K562 (cell line): ENCODE data around the gene ZBTB46. TPM values are rescaled to one million over a fixed set of nuclear protein-coding genes. Genes with fewer than 3 reads are reported as not detected.

Experiments used
- ATAC-seq: fragments of 200-7000 bp; cut with Tn5 transposase; 3 replicates; pipeline ENCODE4 v1.9.1; 2020; ENCODE audit warnings: moderate library complexity
- BruUV-seq: library from RNA; stranded (reverse); fragments of 400-500 nt; replicated peaks from 2 replicates; lab custom pipeline; 2021; lab: Mats Ljungman, UMichigan
- CTCF ChIA-PET: fragments of 300-600 bp; formaldehyde crosslinking; extraction: SDS; loops from one replicate; lab custom pipeline; 2021; ENCODE audit warnings: low intra/inter-chr PET ratio; lab: Yijun Ruan, JAX
- POLR2A ChIA-PET: fragments of 300-600, 350-650 bp; sonication (Branson Sonifier 250); formaldehyde crosslinking; extraction: SDS; loops from one replicate; lab custom pipeline; 2021; ENCODE audit warnings: antibody characterized with exemption, inconsistent platforms; lab: Yijun Ruan, JAX
- DNase-seq, 4 experiments: peaks; one replicate each; pipeline versions ENCODE4 v3.0.0 to v3.0.0-alpha.2; 2011 to 2018; ENCODE audit warnings: low spot score in 3 of 4, mixed read lengths in 3 of 4; ENCODE audit errors: extremely low read depth in 1 of 4
- FAIRE-seq: peaks from 2 replicates; lab custom pipeline; 2011; peaks lifted over from hg19 to GRCh38; lab: Jason Lieb, UNC
- H2AFZ ChIP-seq: 2 replicates; pipeline ENCODE4 v1.6.0; 2011; ENCODE audit warnings: low read depth, low read length, control low read depth, inconsistent platforms
- H3K27ac ChIP-seq: fragments of 200-600 bp; 3 replicates; pipeline ENCODE4 v1.8.0; 2011; ENCODE audit warnings: low read depth, mild to moderate bottlenecking, control low read depth, inconsistent platforms, low read length, moderate library complexity, mixed read lengths; ENCODE audit errors: extremely low read depth
- H3K27me3 ChIP-seq, 2 experiments: fragments of 300-600 bp in 1 of 2; 2 replicates in 1 of 2; 3 replicates in 1 of 2; pipeline versions ENCODE4 v1.6.0 to v1.8.0; 2011; ENCODE audit warnings: inconsistent platforms in 2 of 2, low read length in 2 of 2, mild to moderate bottlenecking in 1 of 2, mixed read lengths in 1 of 2, moderate library complexity in 1 of 2; ENCODE audit not compliant: control insufficient read depth in 2 of 2, insufficient read depth in 2 of 2
- H3K36me3 ChIP-seq: fragments of 300-600 bp; 3 replicates; pipeline ENCODE4 v1.8.0; 2011; ENCODE audit warnings: mild to moderate bottlenecking, low read length, inconsistent platforms; ENCODE audit not compliant: control insufficient read depth, insufficient read depth
- H3K4me1 ChIP-seq, 2 experiments: fragments of 200-600 bp in 1 of 2; replicated peaks in 1 of 2; 2 replicates in 1 of 2; 3 replicates in 1 of 2; pipeline versions ENCODE4 v1.5.1 to v1.8.0; 2011; ENCODE audit warnings: inconsistent platforms in 2 of 2, low read length in 2 of 2, mild to moderate bottlenecking in 1 of 2, mixed read lengths in 1 of 2, moderate library complexity in 1 of 2; ENCODE audit not compliant: control insufficient read depth in 2 of 2, insufficient read depth in 2 of 2
- H3K4me2 ChIP-seq: 2 replicates; pipeline ENCODE4 v1.6.1; 2011; ENCODE audit warnings: low read length, control low read depth, inconsistent platforms, mixed read lengths; ENCODE audit not compliant: insufficient read depth
- H3K4me3 ChIP-seq: fragments of 200-600 bp; sonication (generic), shearing (Covaris generic); 2 replicates; pipeline ENCODE4 v1.5.1; 2016; ENCODE audit warnings: control low read depth, inconsistent platforms
- H3K79me2 ChIP-seq: fragments of 200-600 bp; 3 replicates; pipeline ENCODE4 v1.8.0; 2011; ENCODE audit warnings: low read length, inconsistent platforms; ENCODE audit not compliant: control insufficient read depth, insufficient read depth
- H3K9ac ChIP-seq, 2 experiments: 2 replicates each; pipeline versions ENCODE4 v1.6.0 to v1.6.1; 2011; ENCODE audit warnings: low read depth in 2 of 2, low read length in 2 of 2, control low read depth in 1 of 2, inconsistent platforms in 1 of 2, mild to moderate bottlenecking in 1 of 2, mixed read lengths in 1 of 2; ENCODE audit not compliant: insufficient read depth in 1 of 2
- H3K9me1 ChIP-seq: one replicate; pipeline ENCODE4 v1.6.0; 2011; ENCODE audit warnings: inconsistent platforms, mild to moderate bottlenecking, low read length, moderate library complexity; ENCODE audit not compliant: control insufficient read depth, insufficient read depth
- H3K9me3 ChIP-seq: replicated peaks from 2 replicates; pipeline ENCODE4 v1.5.1; 2011; ENCODE audit warnings: low read depth, low read length, inconsistent platforms; ENCODE audit not compliant: control insufficient read depth, insufficient read depth
- H4K20me1 ChIP-seq: replicated peaks from 2 replicates; pipeline ENCODE4 v1.6.1; 2011; ENCODE audit warnings: low read length, inconsistent platforms, mixed read lengths; ENCODE audit not compliant: control insufficient read depth, insufficient read depth
- ETV1 ChIP-seq: fragments of 450-650 bp; conservative IDR thresholded peaks from 2 replicates; pipeline ENCODE4 v1.6.1; 2016; ENCODE audit warnings: missing genetic modification characterization, control low read depth, low read depth, missing compliant biosample characterization
- ETV5 ChIP-seq: sonication (generic); formaldehyde crosslinking; IDR thresholded peaks from 2 replicates; pipeline ENCODE4 v1.4.0; 2020; ENCODE audit warnings: low read depth, mild to moderate bottlenecking, missing genetic modification reagents
- KDM2B ChIP-seq: fragments of 250-450 bp; sonication (Bioruptor Pico); IDR thresholded peaks from 2 replicates; pipeline ENCODE4 v1.8.0; 2021; ENCODE audit warnings: mild to moderate bottlenecking, moderate library complexity
- MCM5 ChIP-seq: fragments of 450-650 bp; IDR thresholded peaks from 2 replicates; pipeline ENCODE4 v1.6.1; 2016; ENCODE audit warnings: low read depth
- MECOM ChIP-seq: fragments of 250-450 bp; sonication (Bioruptor Pico); IDR thresholded peaks from 2 replicates; pipeline ENCODE4 v1.8.0; 2022; ENCODE audit warnings: inconsistent platforms
- NR2C1 ChIP-seq, 2 experiments: fragments of 450-650 bp; IDR thresholded peaks; 2 replicates each; pipeline ENCODE4 v1.6.1; 2017; ENCODE audit warnings: mild to moderate bottlenecking in 2 of 2, antibody characterized with exemption in 1 of 2, inconsistent platforms in 1 of 2, missing compliant biosample characterization in 1 of 2, missing genetic modification characterization in 1 of 2
- WGBS: fragments of 100-300 bp; shearing (Covaris generic); methylation state at CpG from one replicate; pipeline ENCODE4 v1.1.6; 2016; ENCODE audit warnings: low coverage, mixed read lengths; ENCODE audit not compliant: insufficient coverage; ENCODE audit errors: missing lambda C conversion rate; 5-methylcytosine and 5-hydroxymethylcytosine counted together
- in situ Hi-C: fragments of 300-500 bp; cut with MboI; formaldehyde crosslinking; loops from 4 replicates; pipeline ENCODE4 v1.15.0; 2018; ENCODE audit warnings: inconsistent platforms, mixed read lengths
- intact Hi-C: fragments of 100-400 bp; cut with micrococcal nuclease; formaldehyde crosslinking; loops from 2 replicates; pipeline ENCODE4 v1.14.2; 2022
- polyA plus RNA-seq, 8 experiments: library from polyadenylated mRNA; depleted of rRNA in 4 of 8; stranded (reverse) in 5 of 8; unstranded in 3 of 8; fragments of >200 nt; fragmentation: Nextera tagmentation in 2 of 8; fragmentation: Illumina TruSeq in 1 of 8; extraction: Ambion mirVana in 2 of 8; extraction: Trizol in 1 of 8; gene quantifications; 2 replicates each; pipeline versions ENCODE4 v1.2.1 to v1.2.3, GENCODE V29; 2011 to 2014; ENCODE audit warnings: inconsistent platforms in 1 of 8, missing spikeins in 1 of 8
- total RNA-seq, 7 experiments: library from RNA; depleted of rRNA in 6 of 7; stranded (reverse); fragments of >200 nt in 6 of 7; fragmentation: Illumina TruSeq in 2 of 7; extraction: Trizol in 2 of 7; gene quantifications; 2 replicates each; pipeline versions ENCODE4 v1.2.1 to v1.2.3, GENCODE V29; 2011 to 2021; ENCODE audit warnings: low replicate concordance in 1 of 7
- TF ChIP-seq, protein P1 (sequence below): fragments of 250-450 bp; sonication (Bioruptor Pico); IDR thresholded peaks from 2 replicates; pipeline ENCODE4 v1.5.0; 2020; ENCODE audit warnings: mild to moderate bottlenecking, borderline replicate concordance

Gene ZBTB46
- total and polyA plus RNA-seq, 9 of the 15 experiments (the other 6 are each of a cell fraction or from before 2014, with no cell fraction given), result 0.29 to 4.1 (median 1.1) TPM

DNA sequence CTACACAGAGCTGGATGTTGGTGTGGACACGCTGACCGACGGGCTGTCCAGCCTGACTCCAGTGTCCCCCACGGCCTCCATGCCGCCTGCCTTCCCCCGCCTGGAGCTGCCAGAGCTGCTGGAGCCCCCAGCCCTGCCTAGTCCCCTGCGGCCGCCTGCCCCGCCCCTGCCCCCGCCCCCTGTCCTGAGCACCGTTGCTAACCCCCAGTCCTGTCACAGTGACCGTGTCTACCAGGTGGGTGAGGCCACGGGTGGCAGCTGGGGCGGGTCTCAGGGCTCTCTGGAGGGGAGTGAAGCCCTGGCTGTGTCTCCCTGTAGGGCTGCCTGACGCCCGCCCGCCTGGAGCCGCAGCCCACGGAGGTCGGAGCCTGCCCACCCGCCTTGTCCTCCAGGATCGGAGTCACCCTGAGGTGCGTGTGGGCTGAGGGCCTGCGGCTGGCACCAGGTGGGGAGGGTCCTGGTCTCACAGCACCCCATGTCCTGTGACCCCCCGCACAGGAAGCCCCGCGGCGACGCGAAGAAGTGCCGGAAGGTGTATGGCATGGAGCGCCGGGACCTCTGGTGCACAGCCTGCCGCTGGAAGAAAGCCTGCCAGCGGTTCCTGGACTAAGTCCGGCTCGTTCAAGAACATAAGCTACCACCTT lies 88.6 kb downstream of the ZBTB46 start:
- no peaks in the 10 kb centered on the region; the same call in 1 of the 2 replicates for H4K20me1 ChIP-seq
- peaks cover 16% of the 10 kb centered on the region for H3K79me2 ChIP-seq
- H3K4me3 ChIP-seq, result no peak overlapping the region
- H3K4me1 ChIP-seq, result peaks cover 11 to 76% of the 10 kb centered on the region in 2 experiments
- WGBS, result 94% methylated on average over 19 of the region's 37 CpGs
- POLR2A ChIA-PET, result interaction anchor here (0.8 to 2.0 kb wide), 2 partner anchors 35 to 123 kb away, joined by 4 to 7 read pairs; partner anchors contain the start of genes ARFRP1, TPD52L2 and ZGPAT
- BruUV-seq, result no TSS peak
- H3K4me2 ChIP-seq, result no peak overlapping the region
- DNase-seq (peak in 2 of 4 experiments; percentile 5 to 17), ATAC-seq (no peak), FAIRE-seq (no peak)
- H3K9ac ChIP-seq, result peak overlapping the region in 1 of 2 experiments; percentile 96; a peak in 2 of 4 replicates
- peaks cover 35% of the 10 kb centered on the region; the same call in 1 of the 3 replicates for H3K36me3 ChIP-seq
- in situ Hi-C loops, result no loop called here
- H3K27ac ChIP-seq, result no peak overlapping the region
- TF ChIP-seq MCM5, result no peak
- TF ChIP-seq ETV1 (tag), result no peak
- no peak for TF ChIP-seq KDM2B
- TF ChIP-seq, protein P1, sequence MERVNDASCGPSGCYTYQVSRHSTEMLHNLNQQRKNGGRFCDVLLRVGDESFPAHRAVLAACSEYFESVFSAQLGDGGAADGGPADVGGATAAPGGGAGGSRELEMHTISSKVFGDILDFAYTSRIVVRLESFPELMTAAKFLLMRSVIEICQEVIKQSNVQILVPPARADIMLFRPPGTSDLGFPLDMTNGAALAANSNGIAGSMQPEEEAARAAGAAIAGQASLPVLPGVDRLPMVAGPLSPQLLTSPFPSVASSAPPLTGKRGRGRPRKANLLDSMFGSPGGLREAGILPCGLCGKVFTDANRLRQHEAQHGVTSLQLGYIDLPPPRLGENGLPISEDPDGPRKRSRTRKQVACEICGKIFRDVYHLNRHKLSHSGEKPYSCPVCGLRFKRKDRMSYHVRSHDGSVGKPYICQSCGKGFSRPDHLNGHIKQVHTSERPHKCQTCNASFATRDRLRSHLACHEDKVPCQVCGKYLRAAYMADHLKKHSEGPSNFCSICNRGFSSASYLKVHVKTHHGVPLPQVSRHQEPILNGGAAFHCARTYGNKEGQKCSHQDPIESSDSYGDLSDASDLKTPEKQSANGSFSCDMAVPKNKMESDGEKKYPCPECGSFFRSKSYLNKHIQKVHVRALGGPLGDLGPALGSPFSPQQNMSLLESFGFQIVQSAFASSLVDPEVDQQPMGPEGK (CRISPR knock-in tag), result no peak
- TF ChIP-seq NR2C1 (IDR thresholded peaks at IDR 0.05), result no peak
- TF ChIP-seq NR2C1 (tag; IDR thresholded peaks at IDR 0.05), result no peak
- TF ChIP-seq MECOM (CRISPR knock-in tag), result no peak
- no peak for TF ChIP-seq ETV5 (CRISPR knock-in tag)
- no peak overlapping the region for H2AFZ ChIP-seq
- H3K9me3 ChIP-seq, result no peaks in the 10 kb centered on the region
- no peaks in the 10 kb centered on the region for H3K27me3 ChIP-seq
- CTCF ChIA-PET, result no interaction called here
- H3K9me1 ChIP-seq, result no peaks in the 10 kb centered on the region
- intact Hi-C loops, result no loop called here
